ENCODE measurements around the gene RFPL4AL1. TPM values are rescaled to one million over a fixed set of nuclear protein-coding genes. Genes with fewer than 3 reads are reported as not detected.

RFPL4AL1 gene
- total and polyA plus RNA-seq, 10 of the 15 experiments (the other 5 are each of a cell fraction or from before 2014, with no cell fraction given), result not detected

DNA sequence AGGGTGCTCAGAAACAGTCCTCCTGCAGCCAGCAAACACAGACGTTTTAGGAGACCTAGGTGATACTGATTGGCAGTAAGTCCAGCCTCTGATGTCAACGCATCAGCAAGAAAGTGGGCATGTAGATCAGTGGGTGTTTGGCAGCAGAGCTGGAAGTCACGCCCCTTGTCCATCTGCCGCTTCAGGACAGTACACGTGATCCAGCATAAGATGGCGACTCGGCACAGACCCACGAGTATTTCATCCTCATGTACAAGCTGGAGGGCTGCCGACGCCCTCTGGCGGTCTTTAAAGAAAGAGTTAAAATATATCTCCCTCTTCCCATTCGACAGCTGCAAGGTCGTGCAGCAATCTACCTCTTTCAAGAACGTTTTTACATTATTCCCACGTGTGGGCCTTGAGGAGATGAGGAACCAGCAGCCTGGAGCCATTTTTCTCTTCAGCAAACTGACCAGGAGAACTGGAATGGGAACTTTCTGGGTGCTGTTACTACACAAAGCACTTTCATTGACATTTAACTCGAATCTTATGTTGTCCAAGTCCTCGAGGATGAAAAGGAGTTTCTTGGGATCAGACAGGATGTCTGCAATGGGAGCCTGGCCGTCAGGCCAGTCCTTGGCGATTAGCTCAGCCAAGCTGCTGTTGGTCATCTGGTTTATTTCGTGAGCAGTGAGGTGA is 40.6 kb downstream of the RFPL4AL1 start (continued):
- TF ChIP-seq PAX5 (IDR thresholded peaks at IDR 0.05; ENCODE audit: borderline replicate concordance, low read depth, low read length), result peak; percentile 27; the same call in 1 of the 2 replicates
- TF ChIP-seq RAD21 (IDR thresholded peaks at IDR 0.05; ENCODE audit: insufficient read depth, low read depth, low read length), result peak; percentile 52

- ChIA-PET SMC1A (ENCODE audit: uncharacterized antibody, unreplicated experiment) (interaction anchor here (1.5 to 4.5 kb wide), 3 partner anchors 11 to 179 kb away, joined by 3 to 31 read pairs (median 6); no protein-coding TSS in a partner anchor), POLR2A (no interaction called here), CTCF (interaction anchor here (4.6 kb wide), 1 partner anchor 179 kb away, joined by 80 read pairs; no protein-coding TSS in a partner anchor), RAD21 (ENCODE audit: unreplicated experiment) (interaction anchor here (3.3 kb wide), 1 partner anchor 179 kb away, joined by 22 read pairs; no protein-coding TSS in a partner anchor)
- DNase-seq (ENCODE audit: low read depth, low spot score) (no peak), ATAC-seq (no peak), FAIRE-seq (no peak)
- H3K27ac ChIP-seq (ENCODE audit: control insufficient read depth, insufficient read depth), result no peak overlapping the region
- no peaks in the 10 kb centered on the region for H3K79me2 ChIP-seq (ENCODE audit: control insufficient read depth, insufficient read depth, low read length)
- no peak overlapping the region for H3K4me2 ChIP-seq (ENCODE audit: control insufficient read depth, insufficient read depth)
- H3K4me1 ChIP-seq (ENCODE audit: control insufficient read depth, insufficient read depth, low read length), result no peaks in the 10 kb centered on the region
- intact Hi-C loops (cut with micrococcal nuclease; ENCODE audit: unreplicated experiment) (no loop called here), in situ Hi-C loops (cut with MboI) (loop anchor here (10.0 kb wide), 1 partner anchor 297 kb away; no protein-coding TSS in a partner anchor)
- H3K27me3 ChIP-seq (replicated peaks in 1 of 2; ENCODE audit: control insufficient read depth in 2 of 2, insufficient read depth in 2 of 2, low read length in 1 of 2), result no peaks in the 10 kb centered on the region
- H4K20me1 ChIP-seq (ENCODE audit: control insufficient read depth, insufficient read depth), result no peaks in the 10 kb centered on the region
- peaks cover 2% of the 10 kb centered on the region; the same call in 2 of the 3 replicates for H3K9me3 ChIP-seq (replicated peaks; ENCODE audit: control insufficient read depth, insufficient read depth, low read length)
- BruUV-seq (replicated peaks), result no TSS peak
- H3K36me3 ChIP-seq (ENCODE audit: control insufficient read depth in 2 of 2, insufficient read depth in 2 of 2, low read length in 1 of 2), result no peaks in the 10 kb centered on the region
- TF ChIP-seq ASH2L (IDR thresholded peaks at IDR 0.05; ENCODE audit: borderline replicate concordance, low read depth) (no peak), ZNF592 (IDR thresholded peaks at IDR 0.05) (no peak), STAT3 (IDR thresholded peaks at IDR 0.05; ENCODE audit: low read depth, low read length) (no peak), ZSCAN29 (IDR thresholded peaks at IDR 0.05) (no peak), ATF2 (IDR thresholded peaks at IDR 0.05; ENCODE audit: low read length) (no peak), POLR2A (IDR thresholded peaks at IDR 0.05; ENCODE audit: low read depth, low read length) (no peak)
- WGBS (ENCODE audit: insufficient coverage, insufficient replicate concordance, low lambda C conversion rate, missing lambda C conversion rate), result 35% methylated on average over 3 of the region's 3 CpGs
- no peak overlapping the region for H3K4me3 ChIP-seq
- no peak overlapping the region for H2AFZ ChIP-seq (ENCODE audit: control insufficient read depth, low read depth, low read length)
- H3K9ac ChIP-seq (ENCODE audit: control insufficient read depth, insufficient read depth, low read length), result no peak overlapping the region
Observed at GRCh38 chr19:55811340-55811739, 42.4 kb downstream of the RFPL4AL1 start.

Measured in GM12878 (cell line).